GM23248 (cell line): ENCODE data around the gene TACR1. TPM values are rescaled to one million over a fixed set of nuclear protein-coding genes. Genes with fewer than 3 reads are reported as not detected.
A peak's percentile ranks its signal among the peaks of the same experiment; 100 is the strongest.

Experiments
- DNase-seq: peaks from one replicate; pipeline ENCODE4 v3.0.0-alpha.2; 2015
- H2AFZ ChIP-seq: fragments of 200-600 bp; sonication (generic); 2 replicates; pipeline ENCODE4 v1.6.1; 2016; ENCODE audit warnings: antibody characterized with exemption
- H3F3A ChIP-seq: fragments of 200-600 bp; sonication (generic); 2 replicates; pipeline ENCODE4 v1.6.1; 2016; ENCODE audit warnings: mild to moderate bottlenecking, antibody characterized with exemption, mixed run types; ENCODE audit not compliant: insufficient read depth
- H3K27ac ChIP-seq: fragments of 200-600 bp; sonication (generic); 2 replicates; pipeline ENCODE4 v1.5.1; 2016; ENCODE audit warnings: mild to moderate bottlenecking
- H3K27me3 ChIP-seq: fragments of 200-600 bp; sonication (generic); replicated peaks from 2 replicates; pipeline ENCODE4 v1.6.1; 2016; ENCODE audit warnings: mild to moderate bottlenecking; ENCODE audit not compliant: insufficient read depth
- H3K36me3 ChIP-seq: fragments of 200-600 bp; sonication (generic); 2 replicates; pipeline ENCODE4 v1.6.1; 2016; ENCODE audit warnings: low read depth, mild to moderate bottlenecking
- H3K4me1 ChIP-seq: fragments of 200-600 bp; sonication (generic); 2 replicates; pipeline ENCODE4 v1.6.1; 2016; ENCODE audit warnings: mild to moderate bottlenecking; ENCODE audit not compliant: insufficient read depth
- H3K4me2 ChIP-seq: fragments of 200-600 bp; sonication (generic); one replicate; pipeline ENCODE4 v1.6.1; 2016; ENCODE audit warnings: mild to moderate bottlenecking; ENCODE audit not compliant: unreplicated experiment
- H3K4me3 ChIP-seq: fragments of 200-600 bp; sonication (generic); 2 replicates; pipeline ENCODE4 v1.5.1; 2016; ENCODE audit warnings: mild to moderate bottlenecking
- H3K79me2 ChIP-seq: fragments of 200-600 bp; sonication (generic); 2 replicates; pipeline ENCODE4 v1.6.1; 2016; ENCODE audit warnings: mild to moderate bottlenecking; ENCODE audit not compliant: insufficient read depth
- H3K9ac ChIP-seq: fragments of 200-600 bp; sonication (generic); 2 replicates; pipeline ENCODE4 v1.6.1; 2016; ENCODE audit warnings: mild to moderate bottlenecking
- H3K9me2 ChIP-seq: fragments of 200-600 bp; sonication (generic); 2 replicates; pipeline ENCODE4 v1.6.1; 2016; ENCODE audit warnings: mixed run types, mild to moderate bottlenecking, moderate library complexity; ENCODE audit not compliant: insufficient read depth
- H3K9me3 ChIP-seq: fragments of 200-600 bp; sonication (generic); one replicate; pipeline ENCODE4 v1.6.1; 2017; ENCODE audit warnings: low read depth
- H4K20me1 ChIP-seq: fragments of 200-600 bp; sonication (generic); 2 replicates; pipeline ENCODE4 v1.6.0; 2016; ENCODE audit not compliant: insufficient read depth
- EZH2 ChIP-seq: fragments of 200-600 bp; sonication (generic); IDR thresholded peaks from 2 replicates; pipeline ENCODE4 v1.6.1; 2018; ENCODE audit warnings: antibody characterized with exemption, mild to moderate bottlenecking; ENCODE audit not compliant: insufficient read depth, poor library complexity, severe bottlenecking
- EZH2phosphoT487 ChIP-seq: fragments of 200-600 bp; sonication (generic); IDR thresholded peaks from 2 replicates; pipeline ENCODE4 v1.6.1; 2018; ENCODE audit warnings: antibody characterized with exemption, moderate library complexity, mild to moderate bottlenecking, low read depth; ENCODE audit not compliant: insufficient read depth
- WGBS, 2 experiments: methylation state at CpG; one replicate each; pipeline ENCODE4 v1.1.6; 2015 to 2017; ENCODE audit warnings: low lambda C conversion rate in 2 of 2, low coverage in 1 of 2; ENCODE audit errors: missing lambda C conversion rate in 2 of 2; 5-methylcytosine and 5-hydroxymethylcytosine counted together
- in situ Hi-C: fragments of 300-500 bp; cut with MboI; formaldehyde crosslinking; loops from 2 replicates; pipeline ENCODE4 v1.15.0; 2020
- polyA plus RNA-seq: library from polyadenylated mRNA; unstranded; fragments of >200 nt; fragmentation: Nextera tagmentation; extraction: Ambion mirVana; gene quantifications from 2 replicates; pipeline ENCODE4 v1.2.1, GENCODE V29; 2016
- total RNA-seq: library from RNA; depleted of rRNA; stranded (reverse); fragments of >200 nt; shearing (Covaris generic); gene quantifications from 2 replicates; pipeline ENCODE4 v1.2.3, GENCODE V29; 2014

The TACR1 gene
- total and polyA plus RNA-seq, 2 experiments from 2014 or later, result 0.11 to 0.65 TPM

- Histone ChIP-seq H2AFZ (no peak overlapping the region), H3K4me2 (no peak overlapping the region), H4K20me1 (no peaks in the 10 kb centered on the region), H3K27ac (no peak overlapping the region), H3K9me3 (no peaks in the 10 kb centered on the region), H3K4me3 (no peak overlapping the region), H3K9me2 (no peaks in the 10 kb centered on the region), H3K79me2 (no peaks in the 10 kb centered on the region), H3K27me3 (no peaks in the 10 kb centered on the region), H3F3A (no peaks in the 10 kb centered on the region), H3K4me1 (no peaks in the 10 kb centered on the region), H3K36me3 (no peaks in the 10 kb centered on the region), H3K9ac (no peak overlapping the region)
- WGBS, 2 experiments, result 71 to 76% methylated on average over 4 of the region's 4 CpGs
- DNase-seq, result no peak
- in situ Hi-C loops, result no loop called here
- TF ChIP-seq EZH2phosphoT487, result no peak
- no peak for TF ChIP-seq EZH2
Observed at GRCh38 chr2:75113231-75113869, 86.0 kb downstream of the TACR1 start.

- H3K9ac ChIP-seq, result no peak overlapping the region
- no peak overlapping the region for H3K4me2 ChIP-seq
- H4K20me1 ChIP-seq, result no peaks in the 10 kb centered on the region
- no peaks in the 10 kb centered on the region for H3K4me1 ChIP-seq
- no peak for DNase-seq
- 93 to 94% methylated on average over 9 of the region's 9 CpGs for WGBS, 2 experiments
- TF ChIP-seq EZH2phosphoT487 (no peak), EZH2 (no peak)
- no peaks in the 10 kb centered on the region for H3F3A ChIP-seq
- H3K9me2 ChIP-seq, result no peaks in the 10 kb centered on the region
- in situ Hi-C loops, result no loop called here
- H3K36me3 ChIP-seq, result no peaks in the 10 kb centered on the region
- no peaks in the 10 kb centered on the region for H3K9me3 ChIP-seq
- no peak overlapping the region for H3K4me3 ChIP-seq
- H2AFZ ChIP-seq, result no peak overlapping the region
- H3K27ac ChIP-seq, result no peak overlapping the region
- H3K27me3 ChIP-seq, result no peaks in the 10 kb centered on the region
- H3K79me2 ChIP-seq, result no peaks in the 10 kb centered on the region
Observed at GRCh38 chr2:75108937-75109482, 90.3 kb downstream of the TACR1 start.

DNA sequence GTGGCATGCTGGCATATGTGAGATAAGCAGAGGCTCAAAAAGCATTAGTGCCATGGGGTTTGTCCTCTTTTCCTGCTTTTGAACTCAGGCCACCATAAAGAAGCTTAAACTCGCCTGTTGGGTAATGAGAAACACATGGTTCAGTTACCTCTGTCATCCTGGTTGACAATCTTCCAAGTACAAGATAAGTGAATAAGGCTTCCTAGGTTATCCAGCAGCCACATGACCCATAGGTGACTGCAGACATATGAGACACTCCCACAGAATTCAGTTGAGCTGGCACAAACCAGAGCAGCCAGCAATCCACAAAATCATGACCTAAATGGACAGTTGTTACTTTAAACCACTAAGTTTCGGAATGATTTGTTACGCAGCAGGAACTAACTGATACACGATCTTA lies 97.3 kb downstream of the TACR1 start:
- Histone ChIP-seq H4K20me1 (no peaks in the 10 kb centered on the region), H3K79me2 (no peaks in the 10 kb centered on the region), H3F3A (peaks cover 35% of the 10 kb centered on the region), H3K9me3 (no peaks in the 10 kb centered on the region), H3K9me2 (no peaks in the 10 kb centered on the region), H3K4me1 (peaks cover 34% of the 10 kb centered on the region), H3K36me3 (no peaks in the 10 kb centered on the region), H3K27ac (no peak overlapping the region), H3K4me3 (no peak overlapping the region), H3K27me3 (no peaks in the 10 kb centered on the region), H3K9ac (no peak overlapping the region), H2AFZ (no peak overlapping the region), H3K4me2 (no peak overlapping the region)
- in situ Hi-C loops, result no loop called here
- peak; percentile 4 for DNase-seq
- TF ChIP-seq EZH2, result no peak
- no peak for TF ChIP-seq EZH2phosphoT487
- WGBS, 2 experiments, result 84 to 89% methylated on average over 4 of the region's 4 CpGs

DNA sequence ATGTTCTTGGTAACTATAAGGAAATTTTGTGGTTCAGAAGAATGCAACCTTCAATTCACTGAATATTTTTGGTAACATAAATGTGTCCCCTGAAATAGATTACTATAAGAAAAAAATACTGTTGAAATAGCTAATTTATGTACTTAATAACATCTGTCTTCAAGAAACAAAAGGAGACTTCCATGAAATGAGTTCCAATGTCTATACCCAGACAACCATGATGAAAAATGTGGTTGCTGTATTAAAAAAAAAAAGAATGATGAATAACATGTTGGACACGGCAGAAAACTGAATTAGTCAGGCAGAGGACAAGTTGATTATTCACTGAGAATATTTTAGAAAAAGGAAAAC lies 98.5 kb downstream of the TACR1 start:
- Histone ChIP-seq H3K4me3 (peak overlapping the region; percentile 12), H3K9me3 (no peaks in the 10 kb centered on the region), H3K36me3 (no peaks in the 10 kb centered on the region), H3K9ac (no peak overlapping the region), H3K27me3 (peaks cover 9% of the 10 kb centered on the region; the same call in 1 of the 2 replicates), H3K27ac (peak overlapping the region; percentile 54), H3K4me2 (peak overlapping the region; percentile 77), H4K20me1 (no peaks in the 10 kb centered on the region), H2AFZ (no peak overlapping the region), H3F3A (peaks cover 35% of the 10 kb centered on the region), H3K4me1 (peaks cover 34% of the 10 kb centered on the region), H3K79me2 (no peaks in the 10 kb centered on the region), H3K9me2 (no peaks in the 10 kb centered on the region)
- WGBS, 2 experiments, result 0 to 4% methylated on average over 1 of the region's 1 CpG
- TF ChIP-seq EZH2, result no peak
- peak; percentile 95 for TF ChIP-seq EZH2phosphoT487
- DNase-seq, result peak; percentile 65
- in situ Hi-C loops, result no loop called here
